Measurements from ENCODE around the gene STPG4.

STPG4 gene

GRCh38 chr2:47039913-47040562 lies 115.1 kb downstream of the STPG4 start:
- Histone ChIP-seq H3K36me3 (peaks cover 30 to 76% (median 59%) of the 10 kb centered on the region in 11 experiments), H3K9ac (peak overlapping the region in 7 of 11 experiments; percentile 7 to 47 (median 31); a peak in 10 of 22 replicates), H3K27me3 (no peaks in the 10 kb centered on the region), H3K4me3 (no peak overlapping the region), H3K27ac (peak overlapping the region in 10 of 11 experiments; percentile 12 to 97 (median 71); a peak in 17 of 22 replicates), H3K4me2 (peak overlapping the region; percentile 83 to 98 (median 94)), H3K4me1 (peaks cover 98 to 100% (median 99%) of the 10 kb centered on the region in 10 experiments), H4K20me1 (peaks cover 0 to 98% (median 0%) of the 10 kb centered on the region in 11 experiments; a peak in 5 of 22 replicates), H3K9me3 (replicated peaks in 1 of 11) (no peaks in the 10 kb centered on the region)
- TF ChIP-seq Cebpa-rat (IDR thresholded peaks at IDR 0.05) = no peak

- Histone ChIP-seq H3K36me3 (peaks cover 25 to 76% (median 54%) of the 10 kb centered on the region in 11 experiments; a peak in 21 of 22 replicates), H3K27ac (peak overlapping the region; percentile 12 to 97 (median 51); a peak in 20 of 22 replicates), H3K4me1 (peaks cover 98 to 100% (median 99%) of the 10 kb centered on the region in 10 experiments), H4K20me1 (peaks cover 0 to 98% (median 0%) of the 10 kb centered on the region in 11 experiments; a peak in 5 of 22 replicates), H3K9me3 (replicated peaks in 1 of 11) (no peaks in the 10 kb centered on the region), H3K4me2 (peak overlapping the region; percentile 83 to 98 (median 94)), H3K4me3 (no peak overlapping the region), H3K27me3 (no peaks in the 10 kb centered on the region), H3K9ac (peak overlapping the region in 8 of 11 experiments; percentile 16 to 47 (median 31); a peak in 10 of 22 replicates)
- TF ChIP-seq Cebpa-rat (IDR thresholded peaks at IDR 0.05) = no peak
Measured at GRCh38 chr2:47039489-47039870, 115.6 kb downstream of the STPG4 start.

- Histone ChIP-seq H3K4me1 (peaks cover 98 to 100% (median 99%) of the 10 kb centered on the region in 10 experiments), H3K4me2 (peak overlapping the region; percentile 83 to 98 (median 94)), H3K4me3 (no peak overlapping the region), H3K27me3 (no peaks in the 10 kb centered on the region), H4K20me1 (peaks cover 0 to 98% (median 0%) of the 10 kb centered on the region in 11 experiments; a peak in 5 of 22 replicates), H3K9me3 (replicated peaks in 1 of 11) (no peaks in the 10 kb centered on the region), H3K9ac (peak overlapping the region in 10 of 11 experiments; percentile 3 to 47 (median 26); a peak in 10 of 22 replicates), H3K36me3 (peaks cover 21 to 76% (median 48%) of the 10 kb centered on the region in 11 experiments; a peak in 21 of 22 replicates), H3K27ac (peak overlapping the region; percentile 12 to 97 (median 51); a peak in 19 of 22 replicates)
- TF ChIP-seq Cebpa-rat (IDR thresholded peaks at IDR 0.05) = no peak
Measured at GRCh38 chr2:47038656-47039488, 116.2 kb downstream of the STPG4 start.

GRCh38 chr2:47037678-47038077 lies 117.4 kb downstream of the STPG4 start:
- Histone ChIP-seq H3K9ac (0 out of 22 replicates have a peak overlapping the region, but pooled peaks of 1 of the 11 experiments have one; percentile 12), H3K9me3 (replicated peaks in 1 of 11) (no peaks in the 10 kb centered on the region), H3K4me3 (no peak overlapping the region), H3K27me3 (no peaks in the 10 kb centered on the region), H3K36me3 (peaks cover 20 to 86% (median 58%) of the 10 kb centered on the region in 11 experiments; a peak in 21 of 22 replicates), H4K20me1 (peaks cover 0 to 98% (median 0%) of the 10 kb centered on the region in 11 experiments; a peak in 5 of 22 replicates), H3K27ac (peak overlapping the region in 6 of 11 experiments; percentile 13 to 76 (median 70); a peak in 9 of 22 replicates), H3K4me2 (peak overlapping the region; percentile 16 to 85 (median 80); a peak in 18 of 22 replicates), H3K4me1 (peaks cover 98 to 100% (median 99%) of the 10 kb centered on the region in 10 experiments)
- no peak for TF ChIP-seq Cebpa-rat (IDR thresholded peaks at IDR 0.05)

Data from BLaER1 treated with 17β-estradiol and CSF1 and Interleukin-3, amounts not matched to agents 10 nM and 100 nM (cell line).